HG02759 (cell line): ENCODE measurements around the gene PRSS56.

Experiments
- ATAC-seq: cut with Tn5 transposase; IDR thresholded peaks from one replicate; pipeline ENCODE4 v1.9.1; 2021; ENCODE audit warnings: mild to moderate bottlenecking, moderate library complexity; ENCODE audit not compliant: unreplicated experiment

PRSS56 gene

DNA sequence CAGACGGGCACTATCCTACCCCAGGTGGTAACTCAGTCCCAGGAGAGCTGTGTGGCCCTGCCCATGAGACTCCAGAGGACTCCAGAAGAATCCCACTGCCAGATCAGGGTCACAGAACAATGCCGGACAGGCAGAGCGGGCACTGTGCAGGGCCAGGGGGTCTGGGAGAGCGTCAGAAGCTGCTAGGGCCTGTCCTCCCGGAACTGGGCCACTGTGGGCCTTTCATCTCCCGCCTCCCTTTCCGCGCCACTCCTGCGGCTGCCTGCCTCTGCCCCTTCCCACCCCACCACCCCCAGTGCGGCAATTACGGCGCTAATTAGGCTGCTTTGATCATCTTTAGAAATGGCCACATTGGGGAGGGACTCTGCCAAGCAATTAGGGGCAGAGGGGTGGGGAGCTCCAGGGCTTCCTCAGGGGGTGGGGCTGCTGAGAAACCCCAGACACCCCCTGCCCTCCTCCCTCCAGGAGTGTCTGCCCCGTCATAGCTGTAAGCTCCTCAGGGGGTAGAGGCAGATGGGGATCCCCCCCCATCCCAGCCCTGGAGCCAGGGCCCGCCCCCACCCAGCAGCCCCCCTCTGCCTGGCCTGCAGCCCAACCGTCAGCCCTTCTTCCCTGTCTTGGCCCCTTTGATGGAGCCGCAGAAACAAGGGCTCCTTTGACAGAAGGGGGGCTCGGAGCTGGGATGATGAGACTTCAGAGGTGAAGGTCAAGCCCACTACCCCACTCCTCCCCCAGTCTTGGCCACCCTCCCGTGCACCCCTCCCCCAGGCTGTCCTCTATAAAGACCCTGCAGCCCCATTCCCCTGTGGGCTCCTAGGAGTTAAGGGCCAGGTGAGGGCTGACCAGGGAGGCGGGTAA, at the start of gene PRSS56:
Gene PRSS56, plus strand, starts transcription at position 808 of the 858 bp plus-strand sequence. CDS start 211 bp downstream, outside the sequence.
- no peak for ATAC-seq

DNA sequence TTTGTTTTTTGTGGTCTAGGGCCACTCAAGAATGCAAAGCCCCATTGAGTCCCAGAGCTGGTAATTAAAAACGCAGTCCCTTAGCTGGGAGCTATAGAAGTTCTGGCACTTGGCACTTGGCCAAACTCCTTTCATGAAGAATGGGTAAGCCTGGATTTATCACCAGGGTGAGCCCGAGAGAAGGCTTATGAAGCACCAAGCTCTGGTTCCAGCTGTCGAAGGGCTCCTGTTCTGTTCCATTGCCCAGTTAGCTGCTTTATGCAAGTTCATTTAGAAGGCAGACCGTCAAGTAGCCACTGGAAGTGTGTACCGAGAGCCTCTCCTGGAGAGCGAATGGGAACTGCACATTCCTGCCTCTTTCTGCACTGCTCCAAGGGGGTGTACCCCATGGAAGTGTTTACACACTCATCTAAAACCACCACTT, 46.7 kb upstream of the PRSS56 start:
- no peak for ATAC-seq

DNA sequence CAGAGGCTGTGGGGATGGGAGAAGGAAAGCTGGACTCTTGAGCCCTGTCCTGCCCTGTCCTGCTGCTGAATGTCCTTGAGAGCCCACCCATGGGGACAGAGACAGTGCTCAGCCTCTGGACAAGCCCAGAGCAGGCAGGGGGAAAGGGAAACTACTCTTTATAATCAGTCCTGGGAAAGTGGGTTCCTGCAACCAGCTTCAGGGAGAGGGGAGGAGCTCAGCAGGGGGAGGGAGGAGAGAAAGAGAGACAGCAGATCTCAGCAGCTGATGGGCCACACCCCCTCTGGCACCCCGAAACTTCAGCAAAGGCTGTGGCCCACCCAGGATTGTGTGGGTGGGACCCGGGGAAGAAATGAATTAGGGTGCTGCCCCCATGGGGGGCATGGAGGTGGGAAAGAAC, 44.1 kb upstream of the PRSS56 start:
- no peak for ATAC-seq

DNA sequence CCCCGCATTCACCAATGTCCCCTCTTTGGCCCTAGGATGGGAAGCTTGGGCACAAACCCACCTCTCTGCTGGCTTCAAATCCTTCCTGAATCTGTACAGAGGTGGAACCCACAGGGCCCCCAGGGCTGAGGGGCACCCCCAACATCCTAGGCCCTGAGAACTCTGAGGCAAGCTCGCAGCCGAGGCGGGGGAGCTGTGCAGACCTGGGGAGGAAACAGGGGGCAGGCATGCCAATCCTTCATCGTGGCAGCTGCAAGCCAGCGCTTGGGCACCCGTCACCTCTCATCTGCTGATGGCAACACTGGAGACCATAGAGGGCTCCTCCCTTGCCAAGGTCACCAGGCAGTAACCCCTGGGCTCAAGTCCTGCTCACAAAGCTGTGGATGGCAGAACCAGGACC, 43.4 kb upstream of the PRSS56 start:
- no peak for ATAC-seq

DNA sequence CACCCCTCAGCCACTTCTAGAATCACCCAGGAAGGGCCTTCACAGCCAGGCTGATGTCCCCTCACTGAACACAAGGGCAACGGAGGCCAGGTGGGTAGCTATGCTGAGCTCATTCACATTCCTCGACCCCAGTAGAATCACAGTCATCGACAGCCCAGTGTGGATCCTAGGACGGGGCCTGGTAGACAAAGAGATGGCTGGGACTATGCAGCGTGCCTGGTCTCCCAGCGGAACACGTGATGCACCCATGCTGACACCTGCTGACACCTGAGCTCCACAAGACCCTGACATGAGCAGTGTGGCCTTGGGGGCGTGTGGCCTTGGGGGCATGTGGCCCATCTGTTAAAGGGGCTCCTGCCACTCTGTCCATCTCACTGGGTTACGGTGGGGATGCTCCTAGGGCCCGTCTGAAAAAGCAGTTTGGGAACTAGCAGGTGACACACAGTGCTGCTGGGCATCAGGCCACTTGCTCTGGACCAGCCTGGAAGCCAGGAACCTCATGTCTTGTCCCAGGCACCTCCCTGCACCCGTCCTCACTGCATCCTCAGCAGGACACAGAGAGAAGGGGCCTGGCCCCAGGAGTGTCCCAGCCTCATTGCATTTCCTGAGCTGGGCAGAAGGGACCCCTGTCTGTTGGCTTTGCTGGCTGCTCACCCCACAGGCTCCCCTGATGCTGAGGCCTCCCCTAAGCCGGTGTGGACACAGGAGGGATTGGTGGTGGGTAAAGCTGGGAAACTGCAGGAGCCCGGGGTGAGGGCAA, 42.3 kb upstream of the PRSS56 start:
- ATAC-seq, result no peak

DNA sequence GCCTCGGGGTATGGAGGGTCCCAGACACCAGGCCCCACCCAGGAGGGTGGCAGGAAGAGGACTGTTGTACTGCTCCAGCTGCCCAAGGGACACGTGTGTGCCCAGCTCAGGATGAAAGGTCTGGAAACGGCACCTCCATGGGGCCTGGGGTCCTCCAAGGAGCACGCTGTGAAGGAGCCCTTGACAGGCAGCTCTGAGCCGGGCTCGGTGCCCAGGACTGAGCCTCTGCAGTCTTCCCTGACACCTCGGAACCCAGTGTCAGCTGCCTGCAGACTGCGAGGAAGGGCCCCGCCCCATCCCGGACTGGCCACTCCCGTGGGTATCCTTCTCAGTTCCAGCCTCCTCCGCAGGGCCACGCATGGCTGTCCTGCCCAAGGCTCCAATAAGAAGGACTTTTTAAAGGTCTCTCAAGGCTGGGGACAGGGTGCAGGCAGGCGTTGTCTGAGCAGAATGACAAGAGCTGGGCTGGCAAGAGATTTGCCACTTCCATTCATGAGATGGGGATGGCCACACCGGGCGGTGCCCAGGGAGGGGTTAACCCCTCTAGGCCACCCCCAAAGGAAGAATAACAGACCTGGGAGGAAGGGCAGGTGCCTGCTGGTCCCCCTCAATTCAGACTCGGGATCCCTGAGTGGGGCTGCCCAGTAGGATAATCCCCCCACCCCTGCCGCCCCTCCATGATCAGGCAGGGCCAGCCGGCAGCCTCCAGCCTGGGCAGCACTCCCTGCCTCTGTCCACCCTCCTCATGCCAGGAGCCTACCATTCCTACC, 41.4 kb upstream of the PRSS56 start:
- no peak for ATAC-seq

DNA sequence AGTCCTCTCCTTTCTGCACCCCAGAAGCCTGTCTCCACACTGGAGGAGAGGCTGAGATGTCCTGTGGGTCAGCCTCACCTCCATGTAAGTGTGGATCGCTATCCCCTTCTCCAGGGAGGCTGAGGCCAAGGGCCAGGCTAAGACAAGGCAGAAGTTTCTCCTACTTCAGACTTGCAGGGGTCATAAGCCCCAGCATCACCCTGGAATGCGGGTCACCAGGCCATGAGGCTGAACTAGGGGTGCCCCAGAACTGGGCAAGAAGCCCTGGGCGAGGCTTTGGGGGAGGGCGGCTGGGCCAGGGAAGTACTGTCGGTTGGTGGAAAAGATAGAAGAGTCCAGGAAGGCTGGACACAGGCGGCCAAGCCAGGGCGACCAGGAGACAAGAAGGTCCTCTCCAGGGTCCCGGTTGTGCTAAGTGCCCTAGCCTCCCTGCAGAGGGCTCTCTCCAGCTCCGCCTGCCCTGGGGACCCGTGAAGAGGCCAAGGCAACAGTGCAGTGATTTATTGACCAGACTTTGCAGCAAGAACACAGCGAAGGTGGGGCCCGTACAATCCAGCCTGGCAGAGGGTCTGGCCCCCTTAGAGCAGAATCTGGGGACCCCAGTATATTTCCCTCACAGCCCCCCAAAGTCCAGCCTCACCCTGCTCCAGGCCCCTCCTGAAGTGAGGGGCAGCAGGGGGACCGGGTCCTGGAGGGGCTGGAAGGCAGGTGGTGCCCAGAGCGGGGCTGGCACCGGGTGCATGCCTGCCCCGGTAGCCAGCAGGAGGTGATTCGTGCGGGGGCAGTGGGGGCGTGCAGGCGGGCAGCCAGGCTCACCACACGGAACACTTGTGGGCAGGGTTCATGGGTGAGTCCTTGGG, 40.6 kb upstream of the PRSS56 start:
- no peak for ATAC-seq

DNA sequence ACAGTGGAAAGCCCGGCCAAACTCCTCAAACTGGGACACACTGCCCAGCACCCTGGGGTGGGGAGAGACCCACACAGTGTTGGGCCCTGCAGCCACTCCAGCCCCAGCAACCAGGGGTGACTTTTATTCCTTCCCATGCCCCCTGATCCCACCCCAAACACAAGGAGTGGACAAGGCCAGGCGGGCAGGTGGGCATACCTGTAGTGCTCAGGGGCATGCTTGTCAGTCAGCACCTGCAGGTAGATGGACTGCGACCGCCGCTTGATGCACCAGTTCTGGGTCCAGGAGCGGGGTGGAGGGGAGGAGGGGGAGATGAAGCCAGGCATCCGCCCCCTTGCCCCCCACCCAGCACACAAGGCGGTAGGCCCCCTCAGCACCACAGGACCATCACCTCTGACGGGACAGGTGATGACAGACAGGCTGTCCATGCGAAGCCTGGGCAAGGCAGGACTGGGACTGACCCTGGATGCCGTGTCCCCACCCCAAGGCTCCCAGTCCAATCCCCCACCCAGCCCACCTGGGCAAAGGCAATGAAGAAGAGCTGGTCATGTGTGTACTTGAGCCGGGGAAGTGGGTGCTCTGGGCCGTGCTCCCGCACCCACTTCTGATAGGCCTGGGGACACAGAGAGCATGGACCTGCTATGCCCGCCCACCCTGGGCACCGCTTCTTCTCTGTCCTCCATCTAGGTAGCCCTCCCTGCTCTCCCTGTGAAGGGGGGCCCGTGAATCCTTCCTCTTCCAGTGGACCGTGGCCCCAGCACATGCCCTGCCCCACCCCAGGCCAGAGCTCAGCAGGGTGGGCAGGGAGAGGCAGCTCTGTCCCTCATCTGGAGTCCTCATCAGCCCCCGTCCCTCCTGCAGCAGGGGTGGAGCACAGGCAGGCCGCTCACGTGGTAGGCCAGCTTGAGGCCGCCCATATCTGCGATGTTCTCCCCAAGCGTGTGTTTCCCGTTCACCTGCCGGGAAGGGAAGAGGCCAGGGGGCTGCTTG, 39.7 kb upstream of the PRSS56 start:
- ATAC-seq, result no peak

DNA sequence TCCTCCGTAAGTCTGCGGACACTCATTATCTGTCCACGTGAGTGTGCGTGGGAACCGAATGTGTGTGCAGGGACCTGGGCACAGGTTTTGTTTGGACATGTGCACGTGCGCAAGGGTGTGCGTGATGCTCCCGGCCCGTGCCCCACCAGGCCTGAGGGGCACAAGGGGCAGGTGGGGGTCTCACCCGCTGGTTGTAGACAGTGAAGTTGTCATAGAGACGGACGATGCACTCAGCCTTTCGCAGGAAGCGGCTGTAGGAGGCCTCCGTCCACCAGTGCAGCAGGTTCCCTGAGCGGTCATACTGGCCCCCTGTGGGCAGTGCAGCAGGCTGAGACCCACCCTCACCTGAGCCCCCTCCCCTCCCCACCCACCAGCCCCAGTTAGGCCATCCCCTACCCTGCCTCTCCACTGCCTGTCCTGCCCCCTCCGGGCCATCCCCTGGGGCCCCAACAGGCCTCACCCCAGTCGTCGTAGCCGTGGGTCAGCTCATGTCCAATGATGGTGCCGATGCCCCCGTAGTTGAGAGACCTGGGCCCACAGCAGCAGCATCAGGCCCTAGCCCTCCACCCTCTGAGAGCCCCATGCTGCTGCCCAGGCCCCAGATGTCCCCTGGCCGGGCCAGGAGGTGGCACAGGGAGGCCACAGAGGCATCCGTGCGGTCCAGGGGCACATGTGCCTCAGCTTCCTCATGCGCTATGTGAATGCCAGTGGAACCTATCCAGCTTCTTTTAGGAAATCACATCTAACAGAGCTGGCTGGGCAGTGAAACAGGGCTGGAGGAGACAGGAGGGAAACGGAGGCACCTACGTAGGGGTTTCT, 38.7 kb upstream of the PRSS56 start:
- no peak for ATAC-seq

DNA sequence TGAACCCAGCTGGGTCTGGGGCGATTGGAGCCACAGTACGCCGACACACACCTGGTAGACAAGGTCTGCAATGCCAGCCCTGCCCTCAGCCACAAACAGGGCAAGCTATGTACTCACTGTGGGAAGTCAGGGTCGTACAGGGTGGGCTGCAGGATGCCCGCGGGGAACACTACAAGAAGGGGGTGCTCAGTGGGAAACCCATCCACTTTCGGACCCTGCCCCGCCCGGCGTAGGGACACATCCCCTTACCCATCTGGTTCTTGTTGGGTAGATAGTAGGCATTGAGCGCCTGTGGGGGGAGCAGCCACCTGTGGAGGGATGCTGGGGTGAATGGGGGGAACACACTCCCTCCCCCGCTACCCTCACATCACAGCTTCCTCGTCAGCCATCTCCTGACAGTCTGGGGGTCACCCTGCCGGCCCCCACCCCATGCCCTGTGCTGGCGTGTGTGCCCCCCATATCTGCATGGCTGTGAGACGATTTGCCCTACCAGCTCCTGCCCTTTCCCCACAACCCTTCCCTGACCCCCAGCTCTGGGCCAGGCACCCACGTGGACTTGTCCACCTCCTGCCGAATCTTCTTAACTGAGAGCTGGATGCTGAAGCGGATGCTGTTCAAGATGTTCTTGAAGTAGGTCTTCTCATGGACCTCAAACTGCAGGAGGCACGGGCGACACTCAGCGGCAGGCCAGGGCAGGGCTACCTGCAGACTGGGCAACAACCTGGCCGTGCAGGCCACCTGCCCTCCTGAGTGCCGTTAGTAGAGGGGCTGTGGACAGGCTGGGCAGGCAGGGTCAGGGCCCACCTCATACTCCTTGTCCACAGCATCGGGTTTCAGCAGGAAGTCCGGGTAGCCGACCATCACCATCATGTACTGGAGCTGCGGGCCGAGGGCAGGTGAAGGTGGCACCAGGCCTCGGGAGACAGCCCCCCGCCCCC, 37.6 kb upstream of the PRSS56 start:
- no peak for ATAC-seq

DNA sequence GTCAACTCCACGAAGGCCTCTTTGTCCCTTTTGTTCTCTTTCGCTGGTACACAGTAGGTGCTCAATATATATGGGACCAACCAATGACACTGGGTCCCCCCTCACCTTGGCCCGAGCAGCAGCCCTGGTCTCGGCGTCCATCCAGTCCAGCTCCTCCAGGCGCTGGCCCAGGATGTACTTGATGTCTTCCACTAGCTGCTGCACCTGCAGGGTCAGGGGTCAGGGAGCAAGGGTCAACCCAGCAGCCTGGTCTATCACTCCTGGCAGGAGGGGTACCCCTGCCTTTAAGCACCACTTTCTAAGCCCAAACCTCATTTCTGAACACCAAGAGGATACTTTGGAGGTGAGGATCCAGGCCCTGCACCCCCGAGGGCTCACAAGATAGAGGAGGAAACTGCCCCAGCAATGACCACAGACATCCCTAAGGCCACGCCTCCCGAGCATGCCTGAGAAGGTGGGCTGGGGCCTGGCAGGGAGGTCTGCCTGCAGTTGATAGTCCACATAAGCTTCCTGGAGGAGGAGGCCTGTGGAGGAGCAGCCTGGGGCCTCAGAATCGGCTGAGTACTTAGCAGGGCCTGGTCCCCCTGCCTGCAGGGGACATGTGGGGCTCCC, 36.8 kb upstream of the PRSS56 start:
- no peak for ATAC-seq

DNA sequence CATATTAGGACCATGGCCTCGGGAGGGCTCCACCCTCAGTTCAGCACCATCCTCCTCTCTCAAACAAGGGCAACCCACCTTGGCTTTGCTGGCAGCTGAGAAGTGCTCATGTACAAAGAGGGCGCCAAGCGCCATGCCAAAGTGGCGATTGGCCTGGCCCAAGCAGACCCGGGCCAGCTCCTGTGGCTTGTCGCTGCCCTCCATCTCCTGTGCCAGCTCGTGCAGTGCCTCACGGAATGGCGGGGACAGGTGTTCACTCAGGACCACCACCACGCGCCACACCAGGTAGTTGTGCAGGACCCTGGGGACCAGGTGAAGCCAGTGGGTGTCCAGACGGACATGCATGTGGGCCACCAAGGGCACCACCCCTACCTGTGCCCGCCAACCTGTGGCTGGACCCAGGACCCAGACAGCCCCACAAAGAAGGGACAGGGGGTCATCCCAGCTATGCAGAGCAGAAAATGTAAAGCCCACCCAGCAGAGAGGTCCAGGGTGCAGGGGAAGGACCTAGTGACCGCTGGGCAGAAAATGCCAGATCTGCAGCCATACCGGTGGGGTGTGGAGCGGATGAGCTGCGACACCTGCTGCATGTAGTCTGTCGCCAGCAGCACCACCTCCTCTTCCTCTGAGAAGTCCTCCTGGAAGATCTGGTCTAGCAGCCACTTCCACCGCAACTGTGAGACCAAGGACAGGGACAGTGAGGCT, 36.1 kb upstream of the PRSS56 start:
- no peak for ATAC-seq

DNA sequence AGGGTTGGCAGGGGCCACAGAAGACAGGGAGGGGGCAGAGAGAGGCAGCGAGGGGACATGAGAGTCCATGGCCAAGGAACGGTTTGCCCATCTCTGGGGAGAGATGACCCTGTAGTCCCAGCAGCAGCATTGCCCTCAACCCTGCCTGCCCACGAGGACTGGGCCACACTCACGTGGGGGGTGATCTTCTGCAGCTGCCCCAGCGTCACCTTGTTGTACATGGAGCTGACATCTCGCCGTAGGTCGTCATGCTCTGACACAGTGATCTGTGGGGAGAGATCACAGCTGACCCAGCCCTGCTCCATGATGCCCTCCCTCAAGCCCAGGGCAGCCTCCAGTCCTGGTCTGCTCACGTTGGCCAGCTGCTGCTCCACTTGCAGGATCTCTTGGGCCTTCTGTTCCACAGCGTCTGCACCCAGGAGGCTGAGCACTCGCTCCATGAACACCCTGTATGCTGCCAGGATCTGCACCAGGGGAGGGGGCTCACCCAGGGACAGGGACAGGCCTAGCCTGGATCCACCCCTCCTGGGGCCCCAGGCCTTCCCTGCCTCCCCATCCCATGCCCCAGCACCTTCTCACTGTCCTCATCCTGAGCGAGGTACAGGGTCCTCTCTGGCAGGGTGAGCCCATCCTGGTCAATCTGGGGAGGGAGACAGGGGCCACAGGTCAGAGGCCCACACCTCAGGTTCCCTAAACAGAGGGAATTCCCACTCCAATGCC, 35.4 kb upstream of the PRSS56 start:
- ATAC-seq, result no peak

DNA sequence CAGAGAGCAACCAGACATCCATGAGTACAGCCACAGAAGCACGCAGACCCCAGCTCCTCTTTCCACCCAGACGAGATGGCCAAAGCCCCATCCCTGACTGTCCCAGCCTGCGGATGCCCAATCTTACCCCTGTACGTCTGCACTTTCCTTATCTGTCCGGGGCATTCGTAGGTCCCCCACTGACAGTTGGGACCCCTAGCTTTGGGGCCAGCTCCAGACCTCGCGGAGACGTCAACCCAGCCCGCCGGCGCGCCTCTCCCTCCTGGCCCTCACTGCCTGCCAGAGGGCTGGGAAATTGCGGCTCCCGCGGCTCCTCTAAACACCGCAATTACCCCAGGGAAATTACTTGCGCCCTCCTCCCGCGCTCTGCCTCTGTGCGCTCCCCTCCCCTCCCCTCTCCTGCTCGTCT, 34.8 kb upstream of the PRSS56 start:
- ATAC-seq, result no peak

DNA sequence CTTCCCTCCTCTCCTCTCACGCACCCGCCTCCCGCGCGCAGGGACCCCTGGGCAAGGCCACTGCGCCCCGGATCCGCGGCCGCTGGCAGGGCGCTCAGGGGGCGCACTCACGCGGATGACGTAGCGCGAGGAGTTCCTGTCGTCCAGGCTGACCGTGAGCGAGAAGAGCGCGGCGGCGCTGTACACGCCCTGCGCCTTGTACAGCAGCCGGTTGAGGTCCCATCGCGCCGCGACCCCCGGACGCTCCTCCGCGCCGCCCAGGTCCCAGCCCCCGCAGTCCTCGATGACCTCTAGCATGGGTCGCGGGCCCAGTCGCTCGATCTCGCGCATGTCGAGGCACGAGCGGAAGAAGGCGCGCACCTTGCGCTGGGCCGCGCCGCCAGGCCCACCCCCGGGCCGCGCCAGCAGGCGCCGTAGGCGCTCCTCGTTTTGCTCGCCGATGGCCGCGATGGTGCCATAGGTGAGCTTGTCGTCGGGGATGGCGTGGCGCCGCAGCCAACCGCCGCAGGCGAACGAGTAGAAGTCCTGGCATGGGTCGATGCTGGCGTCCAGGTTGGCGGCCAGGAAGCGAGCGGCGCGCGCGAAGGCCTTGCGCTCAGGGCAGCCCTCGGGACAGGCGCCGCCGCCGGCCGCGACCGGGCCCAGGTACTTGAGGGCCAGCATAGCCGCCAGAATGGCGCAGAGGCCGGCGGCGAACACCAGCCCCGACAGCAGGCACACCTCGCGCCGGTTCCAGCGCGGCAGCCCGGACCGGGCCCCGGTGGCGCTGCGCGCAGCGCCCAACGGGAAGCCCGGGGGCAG, 34.2 kb upstream of the PRSS56 start:
- ATAC-seq, result no peak
